ENCODE data around the gene CYTH1.
A peak's percentile ranks its signal among the peaks of the same experiment; 100 is the strongest.

Gene CYTH1

DNA sequence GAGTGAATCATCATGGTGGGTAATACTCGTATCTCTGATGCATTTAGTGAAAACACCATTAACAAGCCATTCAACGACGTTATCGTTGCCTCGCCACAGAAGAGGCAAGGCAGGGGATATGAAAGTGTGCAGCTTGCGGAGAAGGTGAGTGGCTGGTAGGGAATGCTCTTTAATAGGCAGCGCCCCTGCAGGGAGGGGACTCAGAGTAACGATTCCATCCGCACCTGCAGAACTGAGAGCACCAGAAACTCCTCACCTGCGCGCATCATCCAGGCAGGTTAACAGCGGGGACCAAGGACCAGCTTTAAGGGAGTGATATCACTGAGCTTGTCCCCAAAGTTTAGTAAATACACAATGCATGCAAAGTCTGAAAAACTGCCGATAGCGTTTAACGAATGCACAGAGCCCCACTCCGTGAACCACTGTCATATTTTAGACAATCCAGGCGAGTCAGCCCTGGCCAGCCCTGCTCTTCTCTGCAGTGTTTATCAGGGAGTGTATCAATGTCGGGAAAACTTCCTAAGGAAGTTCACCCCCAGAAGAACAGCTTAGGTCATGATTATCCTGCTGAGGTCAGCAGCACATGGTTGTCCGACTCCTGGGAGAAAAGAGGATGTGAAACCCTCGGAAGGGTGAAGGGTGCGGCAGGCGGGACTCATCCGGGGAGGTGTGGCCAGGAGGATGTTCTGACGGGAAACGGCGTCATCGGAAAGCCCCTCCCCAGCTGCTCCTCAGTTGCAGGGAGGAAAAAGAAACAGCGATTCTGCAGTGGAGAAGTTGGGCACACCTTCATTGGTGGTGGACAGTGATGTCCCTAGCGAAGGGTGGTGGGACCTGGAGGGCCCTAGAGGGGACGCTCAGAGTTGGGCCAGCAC lies 136.4 kb downstream of the CYTH1 start:
- peak; percentile 58 for DNase-seq

DNA sequence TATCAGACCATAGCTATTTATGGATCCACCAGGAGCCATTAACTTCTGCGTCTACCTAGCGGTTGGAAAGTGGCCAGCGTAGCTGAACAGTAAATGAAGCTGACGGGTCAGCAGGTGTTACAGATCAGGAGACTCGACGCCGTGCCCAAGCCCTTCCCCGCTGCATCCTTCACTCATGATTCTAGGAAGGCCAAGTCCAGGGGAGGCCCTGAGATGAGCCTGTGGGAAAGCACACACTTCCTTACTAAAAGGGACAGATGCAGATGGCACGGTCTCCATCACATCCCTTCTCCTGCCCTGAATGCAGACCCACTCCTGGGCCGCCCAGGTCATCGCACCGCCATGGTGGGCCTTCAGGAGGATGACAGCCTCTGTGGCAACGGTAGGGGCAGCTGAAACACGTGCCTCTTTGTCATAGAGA lies 137.1 kb downstream of the CYTH1 start:
- no peak for DNase-seq

DNA sequence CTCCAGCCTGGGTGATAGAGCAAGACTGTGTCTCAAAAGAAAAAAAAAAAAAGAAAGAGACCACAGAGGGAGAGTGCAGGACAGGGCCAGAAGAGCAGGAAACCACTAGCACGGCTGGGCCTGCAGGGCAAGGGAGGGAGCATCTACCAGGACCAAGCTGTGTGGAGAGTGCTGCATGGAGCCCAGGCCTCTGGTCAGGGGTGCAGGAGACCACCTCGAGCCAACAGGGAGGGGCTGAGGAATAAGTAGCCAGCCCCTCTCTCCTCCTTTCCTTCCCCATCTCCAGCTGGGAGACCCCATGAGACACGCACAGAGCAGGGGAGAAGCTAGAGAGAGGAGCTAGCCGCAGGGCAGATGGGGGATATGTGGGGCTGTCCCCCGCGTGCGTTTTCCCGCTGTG lies 137.8 kb downstream of the CYTH1 start:
- no peak for DNase-seq

DNA sequence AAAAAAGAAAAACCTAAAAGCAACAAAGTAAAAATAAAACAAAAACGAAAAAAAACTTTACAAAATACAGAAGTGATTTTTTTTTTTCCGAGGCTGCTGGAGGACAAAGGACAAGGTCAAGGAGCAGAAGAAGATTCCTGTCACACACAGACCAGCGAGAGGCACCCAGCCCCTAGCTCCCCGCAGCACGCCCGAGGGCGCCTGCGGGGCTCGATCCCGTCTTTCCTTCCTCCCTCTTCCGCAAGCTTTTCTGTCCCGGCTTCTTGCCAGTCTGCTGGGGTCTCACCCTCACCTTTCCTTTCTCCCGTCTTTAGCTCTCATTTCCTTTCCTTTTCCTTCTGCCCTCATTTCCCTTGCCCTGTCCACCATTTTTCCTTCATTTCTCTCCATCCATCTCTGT lies 138.7 kb downstream of the CYTH1 start:
- no peak for DNase-seq

DNA sequence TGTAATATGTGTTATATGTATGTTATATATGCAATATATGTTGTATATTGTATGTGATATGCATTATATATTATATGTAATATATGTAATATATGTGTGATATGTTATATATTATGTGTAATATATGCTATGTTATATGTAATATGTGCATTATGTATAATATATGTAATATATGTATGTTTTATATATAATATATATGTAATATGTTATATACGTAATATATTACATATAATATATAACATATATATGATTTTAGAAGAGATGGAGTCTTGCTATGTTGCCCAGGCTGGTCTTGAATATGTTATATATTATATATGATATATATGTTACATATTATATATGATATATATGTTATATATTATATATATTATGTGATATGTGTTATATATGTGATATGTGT lies 139.4 kb downstream of the CYTH1 start:
- DNase-seq: no peak

DNA sequence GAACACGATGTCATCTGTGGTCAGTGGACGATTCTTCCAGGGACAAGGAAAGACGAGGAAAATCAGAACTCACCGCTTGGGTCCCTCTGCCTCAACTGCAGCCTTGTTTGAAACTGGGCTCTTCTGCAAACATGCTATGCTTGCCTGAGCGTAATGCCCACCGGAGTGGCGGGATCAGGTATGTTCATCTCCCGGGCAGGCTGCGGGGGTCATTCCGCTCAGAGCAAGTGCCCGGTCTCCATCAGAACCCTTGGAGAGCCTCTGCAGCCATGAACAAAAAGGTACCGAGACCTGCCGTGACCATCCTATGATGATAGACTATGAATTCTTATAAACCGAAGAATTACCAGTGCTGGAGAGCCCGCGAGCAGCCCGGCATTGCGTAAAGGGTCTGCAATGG lies 140.4 kb downstream of the CYTH1 start:
- no peak for DNase-seq

DNA sequence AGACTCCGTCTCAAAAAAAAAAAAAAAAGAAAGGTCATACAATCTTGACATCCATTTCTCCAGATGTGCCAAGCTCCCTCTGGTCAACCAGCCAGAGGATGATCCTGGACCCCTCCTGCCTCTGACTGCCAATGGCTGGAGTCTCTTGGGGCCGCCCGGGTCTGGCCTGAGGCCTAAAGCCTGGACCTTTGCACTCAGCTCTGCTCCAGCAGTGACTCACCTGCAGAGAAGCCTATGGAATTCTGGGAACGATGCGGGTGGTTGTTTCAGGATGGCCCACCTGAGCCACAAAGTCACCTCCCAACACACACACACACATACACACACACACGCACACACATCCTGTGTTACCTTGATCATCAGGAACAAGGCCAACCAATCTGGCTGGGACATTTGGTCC lies 140.8 kb downstream of the CYTH1 start:
- DNase-seq: no peak

DNA sequence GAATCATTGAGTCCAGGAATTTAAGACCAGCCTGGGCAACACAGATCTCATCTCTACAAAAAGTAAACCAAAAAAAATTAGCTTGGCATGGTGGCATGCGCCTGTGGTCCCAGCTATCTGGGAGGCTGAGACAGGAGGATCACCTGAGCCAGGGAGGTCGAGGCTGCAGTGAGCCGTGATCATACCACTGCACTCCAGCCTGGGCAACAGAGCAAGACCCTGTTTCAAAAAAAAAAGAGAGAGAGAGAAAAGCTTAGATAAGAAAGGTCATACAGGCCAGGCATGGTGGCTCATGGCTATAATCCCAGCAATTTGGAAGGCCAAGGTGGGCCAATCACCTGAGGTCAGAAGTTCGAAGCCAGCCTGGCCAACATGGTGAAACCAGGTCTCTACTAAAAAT lies 141.4 kb downstream of the CYTH1 start:
- DNase-seq: no peak

DNA sequence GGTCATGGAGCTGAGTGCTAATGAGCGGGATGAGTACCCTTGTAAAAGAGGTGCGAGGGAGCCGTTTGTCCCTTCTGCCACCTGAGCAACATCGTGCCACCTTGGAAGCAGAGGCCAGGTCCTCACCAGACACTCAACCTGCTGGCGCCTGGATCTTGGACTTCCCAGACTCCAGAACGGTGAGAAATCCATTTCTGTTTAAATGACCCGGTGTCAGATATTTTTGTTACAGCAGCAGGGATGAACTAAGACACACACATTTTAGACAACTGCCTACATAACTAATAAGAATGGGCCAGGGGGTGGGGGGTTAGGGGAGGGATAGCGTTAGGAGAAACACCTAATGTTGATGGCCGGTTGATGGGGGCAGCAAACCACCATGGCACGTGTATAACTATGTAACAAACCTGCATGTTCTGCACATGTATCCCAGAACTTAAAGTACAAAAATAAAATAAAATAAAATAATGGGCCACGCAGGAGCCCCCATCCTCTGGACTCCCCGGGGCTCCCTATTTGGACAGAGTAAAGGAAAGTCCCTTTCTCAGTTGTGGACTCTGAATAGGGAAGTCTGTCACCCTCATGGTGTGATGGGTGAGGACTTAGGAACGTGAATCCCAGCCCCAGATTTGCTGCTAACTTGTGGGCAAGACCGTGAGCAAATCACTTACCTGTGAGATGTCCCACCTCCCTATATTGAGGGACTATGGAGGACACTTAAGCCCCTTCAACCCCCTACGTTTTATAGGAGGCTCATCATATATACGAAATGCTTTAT lies 144.2 kb downstream of the CYTH1 start:
- DNase-seq: no peak

DNA sequence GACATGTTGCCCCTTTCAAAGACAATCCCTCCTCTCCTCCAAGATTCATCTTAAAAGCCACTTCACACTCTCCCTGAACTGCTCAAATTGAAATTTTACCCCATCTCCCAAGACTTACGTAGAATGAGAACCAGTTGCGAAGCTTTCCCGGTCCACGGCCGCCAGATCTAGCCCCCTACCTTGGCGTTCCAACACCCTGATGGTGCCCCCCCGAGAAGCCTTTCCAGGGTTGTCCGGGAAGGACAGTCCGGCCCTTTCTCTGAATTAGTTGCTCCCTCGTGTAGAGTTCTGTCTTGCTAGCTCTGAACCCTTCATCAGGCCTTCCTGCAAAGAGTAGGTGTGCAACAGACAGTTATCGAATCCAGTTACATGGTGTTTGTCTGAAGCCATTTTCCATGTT lies 144.9 kb downstream of the CYTH1 start:
- DNase-seq: no peak

DNA sequence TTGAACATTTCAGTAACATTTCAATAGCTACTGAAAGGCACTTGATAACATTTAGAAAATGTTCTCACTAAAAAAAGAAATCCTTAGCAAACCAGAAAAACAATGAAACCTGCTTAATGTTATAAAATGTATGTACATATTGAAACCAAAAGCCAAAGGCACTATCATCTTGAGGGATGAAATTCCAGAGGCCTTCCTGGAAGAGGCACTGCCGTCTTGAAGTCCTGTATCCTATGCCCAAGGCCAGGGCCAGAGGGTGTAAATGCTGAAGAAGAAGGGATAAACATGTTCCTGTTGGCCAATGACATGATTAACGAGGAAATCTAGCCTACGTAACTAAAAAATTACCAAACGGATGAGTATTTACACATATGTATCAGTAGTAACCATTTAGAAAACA lies 147.9 kb downstream of the CYTH1 start:
- no peak for DNase-seq

DNA sequence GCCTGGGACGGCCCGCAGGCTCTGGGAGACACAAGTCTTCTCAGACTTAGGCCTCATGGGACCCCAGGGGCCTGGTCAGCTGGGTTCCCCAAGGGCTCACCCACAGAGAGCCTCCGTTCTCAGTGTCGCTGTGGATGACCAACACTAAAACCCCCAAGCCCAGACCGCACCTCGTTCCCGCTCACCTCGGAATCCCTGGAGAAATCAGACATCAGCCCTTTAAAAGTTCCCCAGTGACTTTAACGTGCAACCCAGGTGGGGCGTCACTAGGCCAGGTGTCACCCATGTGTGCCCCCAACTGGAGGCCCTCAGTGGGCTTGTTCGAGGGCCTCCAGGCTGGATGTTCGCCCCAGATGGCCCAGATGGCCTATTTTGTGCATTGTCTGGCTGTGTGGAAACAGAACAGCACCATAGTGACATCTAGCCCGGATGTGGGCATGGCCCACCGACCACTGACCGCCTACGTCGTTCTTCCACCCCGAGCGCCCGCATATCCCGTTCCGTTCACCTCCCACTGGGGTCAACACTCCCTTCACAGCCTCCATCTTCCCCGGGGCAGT lies 152.6 kb downstream of the CYTH1 start:
- DNase-seq: no peak

DNA sequence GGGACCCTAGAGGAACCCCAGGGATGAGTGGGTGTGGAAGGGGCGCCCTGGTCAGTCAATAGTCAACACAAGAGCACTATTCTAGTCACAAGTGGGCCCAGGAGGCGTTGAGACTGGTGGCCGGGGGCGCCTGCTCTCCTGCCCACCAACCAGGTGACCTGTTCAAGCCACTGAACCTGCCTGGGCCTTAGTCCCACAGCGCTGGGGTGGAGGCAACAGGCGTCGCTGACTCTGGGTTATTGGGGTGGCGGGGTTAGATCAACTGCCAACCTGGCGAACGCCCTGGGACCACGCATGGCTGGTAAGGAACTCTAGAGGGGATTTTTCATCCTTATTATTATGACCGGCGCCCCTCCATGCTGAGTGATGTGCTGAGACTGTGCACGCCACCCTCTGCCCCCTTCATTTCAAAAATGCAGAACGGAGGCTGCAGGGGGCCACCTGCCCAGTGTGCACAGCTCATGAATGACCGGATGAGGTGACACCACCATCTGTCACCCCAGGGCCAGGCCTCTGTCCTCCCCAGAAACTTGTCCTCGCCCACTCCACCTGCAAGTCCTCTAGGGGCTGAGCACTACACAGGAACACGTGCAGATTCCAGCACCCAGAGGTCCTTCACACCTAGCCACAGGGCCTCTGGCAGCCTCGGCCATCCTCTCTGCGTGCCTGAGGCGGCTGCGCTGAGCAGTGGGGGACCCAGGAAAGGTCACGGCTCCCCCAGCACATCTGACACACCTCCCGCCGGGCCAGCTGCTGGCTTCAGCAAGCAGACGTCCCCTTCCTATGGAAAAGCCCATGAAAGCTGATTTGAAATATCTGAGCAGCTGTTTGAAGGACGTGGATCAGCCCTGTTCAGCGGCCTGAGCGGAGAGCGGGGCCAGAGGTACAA lies 153.3 kb downstream of the CYTH1 start:
- no peak for DNase-seq

DNA sequence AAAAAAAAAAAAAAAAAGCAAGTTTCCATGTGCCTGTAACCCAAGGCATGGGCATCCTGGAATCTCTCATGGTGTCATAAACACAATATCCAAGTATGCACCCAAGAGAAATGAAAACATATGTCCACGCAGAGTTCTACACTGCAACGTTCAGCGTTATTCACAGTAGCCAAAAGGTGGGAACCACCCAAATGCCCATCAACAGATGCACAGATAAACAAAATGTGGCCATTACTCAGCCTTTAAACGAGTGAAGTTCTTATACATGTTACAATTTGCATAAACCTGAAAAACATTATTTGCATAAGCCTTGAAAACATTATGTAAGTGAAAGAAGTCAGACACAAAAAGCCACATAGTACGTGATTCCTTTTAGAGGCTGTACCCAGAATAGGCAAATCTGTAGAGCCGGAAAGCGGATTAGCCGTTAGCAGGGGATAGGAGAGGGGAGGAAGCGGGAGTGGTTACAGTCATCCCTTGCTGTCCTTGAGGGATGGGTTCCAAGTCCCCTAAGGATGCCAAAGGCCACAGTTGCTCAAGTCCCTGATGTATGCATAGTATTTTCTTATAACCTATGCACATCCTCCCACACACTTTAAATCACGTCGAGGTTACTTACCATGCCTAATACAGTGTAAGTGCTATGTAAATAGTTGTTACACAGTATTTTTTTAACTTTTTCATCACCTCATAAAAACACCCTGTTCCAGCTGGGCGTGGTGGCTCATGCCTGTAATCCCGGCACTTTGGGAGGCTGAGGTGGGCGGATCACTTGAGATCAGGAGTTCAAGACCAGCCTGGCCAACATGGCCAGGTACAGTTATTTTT lies 157.5 kb downstream of the CYTH1 start:
- no peak for DNase-seq

Data from stimulated activated CD4-positive, alpha-beta T cell treated with anti-CD3 and anti-CD28 coated beads, Interleukin-12 subunit alpha, Interleukin-12 subunit beta, amount 100 ng/mL, for 4 hours (primary cell).